HG02588 (cell line): ENCODE results near the gene GDF9.

Experiments used
- ATAC-seq: cut with Tn5 transposase; IDR thresholded peaks from one replicate; pipeline ENCODE4 v1.9.1; 2021; ENCODE audit warnings: mild to moderate bottlenecking, moderate library complexity; ENCODE audit not compliant: unreplicated experiment

GDF9 gene

GRCh38 chr5:132839426-132840301 lies 26.6 kb downstream of the GDF9 start:
- no peak for ATAC-seq

GRCh38 chr5:132838516-132839282 lies 27.6 kb downstream of the GDF9 start:
- no peak for ATAC-seq

DNA sequence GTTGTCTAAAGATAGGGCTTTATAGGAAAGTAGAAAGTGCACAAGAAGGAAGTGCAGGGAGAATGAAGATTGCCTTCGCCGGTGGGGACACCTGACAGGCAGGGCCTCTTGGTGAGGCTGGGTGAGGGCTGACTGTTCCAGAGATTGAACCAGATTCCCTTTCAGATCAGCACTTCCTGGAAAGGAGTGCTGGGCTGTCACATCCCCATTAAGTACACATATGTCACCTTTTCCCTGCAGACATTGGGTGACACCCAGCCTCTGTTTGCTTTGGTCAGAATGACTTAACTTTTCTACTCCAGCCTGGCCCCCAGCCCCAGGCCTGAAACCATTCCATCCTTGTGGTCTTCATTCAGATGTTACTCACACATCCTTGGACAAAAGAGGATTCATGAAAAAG lies 28.4 kb downstream of the GDF9 start:
- no peak for ATAC-seq

GRCh38 chr5:132836852-132837251 lies 29.4 kb downstream of the GDF9 start:
- ATAC-seq, result no peak

DNA sequence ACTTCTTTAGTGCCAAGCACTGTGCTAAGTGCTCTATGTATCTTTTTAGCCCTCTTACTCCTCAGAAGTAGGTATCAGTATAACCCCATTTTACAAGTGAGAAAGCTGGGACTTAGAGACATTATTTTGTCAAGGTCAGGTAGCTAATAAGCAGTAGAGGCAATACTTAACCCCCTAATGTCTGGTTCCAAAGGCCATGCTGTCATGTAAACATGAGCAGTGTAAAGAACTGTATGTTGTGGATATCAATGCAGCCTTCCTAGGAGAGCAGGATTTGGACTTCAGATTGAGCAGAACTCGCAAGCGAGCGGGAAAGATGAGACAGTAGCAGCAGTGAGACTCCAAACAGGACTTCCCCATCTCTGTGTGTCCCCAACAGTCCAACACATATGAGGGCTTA lies 32.2 kb downstream of the GDF9 start:
- no peak for ATAC-seq

GRCh38 chr5:132832612-132833011 lies 33.7 kb downstream of the GDF9 start:
- ATAC-seq, result no peak

- no peak for ATAC-seq
These were observed 35.0 kb downstream of the GDF9 start for GRCh38 chr5:132831095-132831860.

- peak; percentile 74 for ATAC-seq
These were observed 35.7 kb downstream of the GDF9 start, which contains the start of gene SHROOM1 for GRCh38 chr5:132830436-132831094. Gene SHROOM1 (minus strand): TSS chr5:132830647. CDS start chr5:132826140, 4,507 bp downstream.

GRCh38 chr5:132829742-132830435 lies 36.4 kb downstream of the GDF9 start:
- peak; percentile 73 for ATAC-seq

- ATAC-seq, result no peak
These were observed 37.3 kb downstream of the GDF9 start for GRCh38 chr5:132828846-132829494.

DNA sequence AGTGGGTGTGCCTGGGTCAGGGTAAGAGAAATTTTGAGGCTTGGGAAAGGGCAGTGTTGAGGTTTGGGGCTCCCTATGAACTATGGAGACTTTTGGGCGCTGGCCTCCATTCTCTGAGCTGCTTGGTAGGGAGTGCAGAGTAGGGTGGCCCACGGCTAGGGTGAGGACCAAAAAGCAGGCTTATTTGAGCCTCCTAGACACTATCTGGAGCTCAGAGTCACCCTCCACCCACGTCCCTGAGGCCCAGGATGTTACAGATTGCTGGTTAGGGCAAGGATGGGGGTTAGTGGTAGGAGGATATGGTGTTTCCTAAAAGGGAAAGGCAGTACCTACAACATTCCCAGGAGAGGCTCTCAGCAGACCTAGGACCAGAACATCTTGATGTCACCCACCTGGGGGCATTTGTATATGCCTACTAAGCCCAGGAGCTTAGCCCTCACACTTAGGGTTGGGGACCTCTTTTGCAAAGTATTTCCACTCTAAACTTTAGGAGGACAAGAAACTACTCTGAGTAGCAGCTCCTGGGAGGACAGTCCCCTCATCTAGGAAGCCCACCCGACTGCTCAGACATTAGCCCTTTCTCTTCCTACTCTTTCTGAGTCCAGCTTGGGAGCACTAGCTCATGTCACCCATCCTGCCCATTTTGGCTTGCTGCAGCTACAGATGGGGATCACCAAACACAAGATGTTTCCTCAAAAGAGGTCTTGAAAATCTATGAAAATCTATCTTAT lies 38.2 kb downstream of the GDF9 start:
- ATAC-seq, result no peak

DNA sequence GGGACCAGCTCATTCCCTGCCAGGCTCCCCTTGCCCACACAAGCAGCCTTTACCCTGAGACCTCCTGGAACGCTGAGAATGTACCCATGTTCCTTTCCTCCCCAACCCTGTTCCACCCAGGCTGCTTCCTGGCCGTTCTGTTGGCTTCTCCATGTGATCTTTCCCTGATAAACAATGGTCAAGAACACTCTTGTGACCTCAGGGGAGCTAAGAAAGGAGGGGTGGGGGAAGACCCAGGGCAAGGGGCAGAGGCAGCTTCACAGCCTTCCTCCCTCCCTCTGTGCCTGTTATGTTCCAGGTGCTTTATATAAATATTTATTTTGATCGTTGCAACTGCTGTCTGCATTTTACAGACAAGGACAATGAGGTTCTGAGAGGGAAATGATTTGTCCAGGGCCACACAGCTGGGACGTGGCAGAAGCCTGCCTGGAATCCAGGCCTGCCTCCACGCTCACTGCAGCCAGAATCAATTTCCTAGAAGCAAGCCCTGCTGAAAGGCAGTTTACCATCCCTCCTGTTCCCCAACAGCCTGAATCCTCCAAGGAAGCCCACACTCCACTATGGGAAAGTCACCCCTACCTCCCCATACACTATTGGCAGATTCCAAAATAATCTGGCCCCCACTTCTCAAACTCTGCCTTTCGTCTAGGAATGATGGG lies 39.7 kb downstream of the GDF9 start:
- ATAC-seq, result no peak

DNA sequence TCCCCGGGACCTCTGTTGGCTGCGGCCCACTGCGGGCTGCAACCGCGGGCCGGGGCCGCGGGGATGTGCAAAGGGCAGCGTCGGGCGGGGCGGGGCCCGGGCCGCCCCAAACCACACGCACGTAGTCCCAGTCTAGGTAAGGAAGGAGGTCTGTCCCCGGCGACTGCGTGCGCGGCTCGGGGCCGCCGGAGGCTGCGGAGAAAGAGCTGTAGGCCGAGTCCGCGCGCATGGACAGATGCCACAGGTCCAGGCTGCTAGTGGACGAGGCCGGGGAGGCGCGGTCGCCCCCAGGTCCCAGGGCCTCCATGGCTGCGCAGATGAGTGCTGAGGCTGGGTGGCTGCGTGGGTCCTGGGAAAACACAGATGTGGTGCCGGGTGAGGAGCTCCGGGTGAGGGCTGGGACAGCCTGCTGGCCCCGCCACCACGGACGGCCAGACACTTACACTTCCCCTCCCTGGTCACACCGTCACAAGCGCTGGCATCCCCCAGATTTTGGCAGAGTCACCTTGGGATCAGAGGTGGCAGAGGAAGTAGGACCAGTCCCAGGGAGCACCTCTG lies 40.4 kb downstream of the GDF9 start:
- ATAC-seq, result no peak

DNA sequence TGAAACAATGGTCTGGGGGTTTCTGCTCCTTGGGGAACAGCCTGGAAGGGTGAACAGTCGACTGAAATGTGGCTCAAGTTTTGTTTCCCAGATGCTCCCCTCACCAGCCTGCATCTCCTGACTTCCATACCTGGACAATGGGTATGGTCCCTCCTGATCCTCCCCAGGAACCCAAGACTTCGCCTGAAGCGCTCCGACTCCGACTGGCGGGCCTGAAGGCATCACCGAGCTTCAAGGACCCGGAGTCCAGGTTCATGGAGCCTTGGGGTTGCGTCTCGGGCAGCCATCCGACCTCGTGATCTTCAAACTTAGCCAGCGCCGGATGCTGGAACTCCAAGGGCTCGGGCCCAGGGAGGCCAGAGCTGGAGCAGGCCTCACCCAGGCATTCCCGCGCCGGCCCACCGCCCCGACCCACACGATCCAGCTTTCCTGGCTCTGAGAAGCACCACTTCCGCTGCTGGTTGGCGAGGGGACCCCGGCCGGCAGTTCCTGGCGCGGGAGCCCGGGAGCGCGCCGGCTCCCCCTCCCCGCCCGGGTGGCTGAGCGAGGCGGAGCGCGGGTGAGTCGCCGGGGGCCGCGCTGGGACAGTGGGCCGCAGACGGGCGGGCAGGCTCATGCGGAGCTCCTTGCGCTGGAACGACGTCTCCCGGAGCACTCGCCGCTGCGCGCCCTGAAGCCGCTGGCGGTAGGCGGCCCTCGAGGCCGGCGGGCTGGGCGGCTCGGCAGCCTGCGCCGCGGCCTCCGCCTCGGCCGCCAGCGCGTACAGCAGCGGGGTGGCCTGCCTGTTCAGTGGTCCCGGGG lies 41.0 kb downstream of the GDF9 start:
- ATAC-seq, result no peak

- ATAC-seq, result no peak
These were observed 41.8 kb downstream of the GDF9 start for GRCh38 chr5:132824426-132824825.

- no peak for ATAC-seq
These were observed 42.7 kb downstream of the GDF9 start for GRCh38 chr5:132823481-132824050.
